ENCODE results near the gene IZUMO4. TPM values are rescaled to one million over a fixed set of nuclear protein-coding genes. Genes with fewer than 3 reads are reported as not detected.

IZUMO4 gene
- total and polyA plus RNA-seq, 5 donors from 2014 or later: 0.47 to 16.5 (median 0.78) TPM

DNA sequence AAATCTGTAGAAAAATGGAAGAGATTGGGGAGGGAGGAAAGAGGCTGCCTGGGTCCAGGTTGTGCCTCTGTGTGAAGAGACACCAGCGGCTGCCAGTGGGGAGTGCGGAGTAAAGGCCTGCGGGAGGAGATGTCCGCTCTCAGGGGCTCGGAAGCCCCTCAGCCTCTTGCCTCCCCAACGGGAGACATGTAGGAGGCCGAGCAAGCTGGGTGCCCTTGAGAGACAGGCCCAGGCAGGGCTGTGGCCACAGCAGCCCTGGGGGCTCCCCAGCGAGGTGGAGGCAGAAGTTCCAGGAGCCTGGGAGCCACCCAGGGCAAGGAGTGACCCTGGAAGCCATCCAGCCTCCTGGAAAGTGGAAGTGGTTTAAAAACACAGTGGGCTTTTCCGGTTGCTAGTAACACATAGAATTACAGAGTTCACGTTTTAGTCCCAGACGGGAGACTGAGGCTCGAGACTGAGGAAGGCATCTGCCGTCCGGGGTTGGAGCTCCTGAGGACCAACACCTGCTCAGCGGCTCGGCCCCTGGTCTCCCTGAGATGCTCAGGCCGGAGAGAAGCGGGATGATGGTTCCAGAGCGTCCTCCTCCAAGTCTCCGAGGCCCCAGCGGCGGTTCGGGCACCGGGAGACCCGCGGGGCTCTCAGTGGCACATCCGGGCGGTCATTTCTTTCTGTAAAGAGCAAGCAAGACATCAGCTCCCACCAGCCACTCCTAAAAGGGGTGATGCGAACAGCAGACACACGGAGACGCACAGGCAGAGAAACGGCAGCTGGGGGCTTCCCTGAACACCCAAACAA is 23.8 kb upstream of the IZUMO4 start:
- H3K4me1 ChIP-seq (ENCODE audit: control insufficient read depth, insufficient read depth, low read length, poor library complexity, severe bottlenecking): peaks cover 22% of the 10 kb centered on the region

DNA sequence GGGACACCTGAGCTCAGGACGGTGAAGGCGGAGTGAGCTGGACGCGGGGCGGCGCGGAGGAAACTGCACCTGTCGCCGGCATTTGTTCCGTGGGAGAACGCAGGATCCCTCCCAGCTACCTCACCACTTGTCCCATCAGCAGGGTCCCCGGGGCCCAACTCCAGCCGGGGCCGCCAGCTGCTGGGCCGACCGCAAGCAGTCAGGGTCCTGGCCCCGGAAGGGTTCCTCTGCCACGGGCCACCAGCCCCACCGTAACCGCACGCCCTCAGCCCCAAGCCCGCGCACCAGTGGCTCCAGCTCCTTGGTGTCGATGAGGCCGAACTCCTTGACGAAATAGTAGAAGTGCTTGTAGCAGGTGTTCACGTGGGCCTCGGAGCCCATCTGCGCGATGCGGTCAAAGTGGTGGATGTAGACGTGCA is 20.2 kb upstream of the IZUMO4 start:
- peaks cover 30% of the 10 kb centered on the region for H3K36me3 Mint-ChIP-seq
- H3K27me3 Mint-ChIP-seq: no peaks in the 10 kb centered on the region
- Histone ChIP-seq H3K27me3 (ENCODE audit: control insufficient read depth, insufficient read depth, low read length) (no peaks in the 10 kb centered on the region), H3K4me1 (ENCODE audit: control insufficient read depth, insufficient read depth, low read length, poor library complexity, severe bottlenecking) (peaks cover 38% of the 10 kb centered on the region), H3K4me3 (ENCODE audit: low read depth, low read length) (no peak overlapping the region), H3K27ac (ENCODE audit: insufficient read depth, low read length, poor library complexity, severe bottlenecking) (no peak overlapping the region), H3K36me3 (ENCODE audit: control insufficient read depth, insufficient read depth, low read length) (peaks cover 83% of the 10 kb centered on the region), H3K9me3 (ENCODE audit: control insufficient read depth in 2 of 2, low read length in 2 of 2) (no peaks in the 10 kb centered on the region)
- H3K4me3 Mint-ChIP-seq: peak overlapping the region in 1 of 4 donors; percentile 63
- peaks cover 0 to 2% (median 0%) of the 10 kb centered on the region in 7 donors for H3K9me3 Mint-ChIP-seq
- H3K4me1 Mint-ChIP-seq: peaks cover 4 to 64% (median 15%) of the 10 kb centered on the region in 4 donors
- DNase-seq: no peak
- H3K27ac Mint-ChIP-seq: peak overlapping the region in 1 of 3 donors; percentile 69
- no peak for ATAC-seq (ENCODE audit: low read depth in 2 of 2)

More for the DNA sequence above, 23.8 kb upstream of the IZUMO4 start:
- Histone ChIP-seq H3K27me3 (ENCODE audit: control insufficient read depth, insufficient read depth, low read length) (no peaks in the 10 kb centered on the region), H3K4me3 (ENCODE audit: low read depth, low read length) (no peak overlapping the region), H3K27ac (ENCODE audit: insufficient read depth, low read length, poor library complexity, severe bottlenecking) (no peak overlapping the region), H3K9me3 (ENCODE audit: control insufficient read depth in 2 of 2, low read length in 2 of 2) (no peaks in the 10 kb centered on the region), H3K36me3 (ENCODE audit: control insufficient read depth, insufficient read depth, low read length) (peaks cover 61% of the 10 kb centered on the region)
- H3K4me1 Mint-ChIP-seq: peaks cover 4 to 51% (median 16%) of the 10 kb centered on the region in 4 donors
- H3K36me3 Mint-ChIP-seq: peaks cover 27% of the 10 kb centered on the region
- no peaks in the 10 kb centered on the region for H3K9me3 Mint-ChIP-seq
- H3K27ac Mint-ChIP-seq: peak overlapping the region in 1 of 3 donors; percentile 10
- H3K27me3 Mint-ChIP-seq: no peaks in the 10 kb centered on the region
- peak overlapping the region in 3 of 4 donors; percentile 62 to 78 (median 76) for H3K4me3 Mint-ChIP-seq
- no peak for ATAC-seq (ENCODE audit: low read depth in 2 of 2)
- DNase-seq: no peak

DNA sequence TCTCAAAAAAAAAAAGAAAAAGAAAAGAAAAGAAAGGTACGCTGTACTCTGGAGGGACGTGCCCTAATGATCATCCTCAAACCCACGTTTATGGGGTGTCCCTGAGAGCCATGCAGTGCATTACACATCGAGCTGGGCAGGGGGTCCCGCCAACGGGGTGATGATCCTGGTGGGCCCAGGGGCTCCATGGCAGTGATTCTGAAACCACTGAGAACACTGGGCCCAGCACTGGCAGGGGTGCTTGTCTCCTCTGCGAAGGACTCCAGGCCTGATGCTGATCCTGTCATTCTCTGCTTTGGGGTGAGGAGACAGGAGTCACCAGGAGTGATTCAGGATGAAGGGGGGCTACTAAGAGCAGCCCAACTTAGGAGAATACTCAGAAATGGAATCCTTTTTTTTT is 19.3 kb upstream of the IZUMO4 start:
- H3K27me3 Mint-ChIP-seq: no peaks in the 10 kb centered on the region
- H3K4me1 Mint-ChIP-seq: peaks cover 2 to 66% (median 14%) of the 10 kb centered on the region in 4 donors
- H3K4me3 ChIP-seq (ENCODE audit: low read depth, low read length): no peak overlapping the region
- H3K27me3 ChIP-seq (ENCODE audit: control insufficient read depth, insufficient read depth, low read length): no peaks in the 10 kb centered on the region
- H3K4me1 ChIP-seq (ENCODE audit: control insufficient read depth, insufficient read depth, low read length, poor library complexity, severe bottlenecking): peaks cover 47% of the 10 kb centered on the region
- peaks cover 26% of the 10 kb centered on the region for H3K36me3 Mint-ChIP-seq
- H3K4me3 Mint-ChIP-seq: peak overlapping the region in 2 of 4 donors; percentile 21 to 63
- H3K27ac Mint-ChIP-seq: no peak overlapping the region
- DNase-seq (no peak), ATAC-seq (ENCODE audit: low read depth in 2 of 2) (no peak)
- H3K9me3 ChIP-seq (ENCODE audit: control insufficient read depth in 2 of 2, low read length in 2 of 2): no peaks in the 10 kb centered on the region
- H3K36me3 ChIP-seq (ENCODE audit: control insufficient read depth, insufficient read depth, low read length): peaks cover 79% of the 10 kb centered on the region
- peak overlapping the region; percentile 6 for H3K27ac ChIP-seq (ENCODE audit: insufficient read depth, low read length, poor library complexity, severe bottlenecking)
- H3K9me3 Mint-ChIP-seq: peaks cover 0 to 2% (median 0%) of the 10 kb centered on the region in 7 donors

DNA sequence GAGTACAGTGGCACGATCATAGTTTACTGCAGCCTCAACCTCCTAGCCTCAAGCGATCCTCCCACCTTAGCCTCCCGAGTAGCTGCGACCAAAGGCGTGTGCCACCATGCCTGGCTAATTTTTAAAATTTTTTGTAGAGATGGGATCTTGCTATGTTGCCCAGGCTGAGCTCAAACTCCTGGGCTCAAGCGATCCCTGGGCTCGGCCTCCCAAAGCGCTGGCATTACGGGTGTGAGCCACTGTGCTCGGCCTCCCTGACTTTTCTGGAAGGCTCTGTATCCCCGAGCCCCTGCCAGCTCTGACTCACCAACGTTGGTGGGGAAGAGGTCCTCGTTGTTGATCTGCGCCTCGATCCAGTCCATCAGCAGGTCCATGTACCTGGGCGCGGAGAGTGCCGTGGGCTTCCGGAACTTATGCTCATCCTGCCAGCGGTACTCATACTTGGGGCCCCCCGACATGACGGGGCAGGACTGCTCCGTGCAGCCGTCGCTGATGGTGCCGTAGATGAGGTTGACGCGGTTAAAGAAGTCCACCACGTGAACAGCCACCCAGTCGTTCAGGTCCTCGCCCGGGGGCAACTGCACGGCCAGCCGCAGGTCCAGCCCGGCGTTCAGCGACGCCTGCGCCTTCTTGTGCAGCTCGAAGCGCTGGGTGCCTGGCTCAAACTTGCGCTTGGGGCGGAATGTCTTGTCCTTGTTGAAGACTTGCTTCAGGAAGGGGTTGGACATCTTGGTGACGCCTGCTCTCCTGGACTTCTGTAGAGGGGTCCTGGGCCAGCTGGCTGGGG is 18.7 kb upstream of the IZUMO4 start:
- ATAC-seq (ENCODE audit: low read depth in 2 of 2) (no peak), DNase-seq (no peak)
- no peak overlapping the region for H3K4me3 ChIP-seq (ENCODE audit: low read depth, low read length)
- H3K36me3 Mint-ChIP-seq: peaks cover 20% of the 10 kb centered on the region
- peak overlapping the region; percentile 29 to 95 (median 41) for H3K4me3 Mint-ChIP-seq
- H3K4me1 ChIP-seq (ENCODE audit: control insufficient read depth, insufficient read depth, low read length, poor library complexity, severe bottlenecking): peaks cover 53% of the 10 kb centered on the region
- peak overlapping the region; percentile 97 for H3K27ac ChIP-seq (ENCODE audit: insufficient read depth, low read length, poor library complexity, severe bottlenecking)
- peak overlapping the region in 1 of 3 donors; percentile 20 for H3K27ac Mint-ChIP-seq
- H3K9me3 ChIP-seq (ENCODE audit: control insufficient read depth in 2 of 2, low read length in 2 of 2): no peaks in the 10 kb centered on the region
- H3K9me3 Mint-ChIP-seq: peaks cover 0 to 2% (median 0%) of the 10 kb centered on the region in 7 donors
- no peaks in the 10 kb centered on the region for H3K27me3 Mint-ChIP-seq
- H3K4me1 Mint-ChIP-seq: peaks cover 0 to 67% (median 12%) of the 10 kb centered on the region in 4 donors
- H3K36me3 ChIP-seq (ENCODE audit: control insufficient read depth, insufficient read depth, low read length): peaks cover 72% of the 10 kb centered on the region
- H3K27me3 ChIP-seq (ENCODE audit: control insufficient read depth, insufficient read depth, low read length): no peaks in the 10 kb centered on the region

DNA sequence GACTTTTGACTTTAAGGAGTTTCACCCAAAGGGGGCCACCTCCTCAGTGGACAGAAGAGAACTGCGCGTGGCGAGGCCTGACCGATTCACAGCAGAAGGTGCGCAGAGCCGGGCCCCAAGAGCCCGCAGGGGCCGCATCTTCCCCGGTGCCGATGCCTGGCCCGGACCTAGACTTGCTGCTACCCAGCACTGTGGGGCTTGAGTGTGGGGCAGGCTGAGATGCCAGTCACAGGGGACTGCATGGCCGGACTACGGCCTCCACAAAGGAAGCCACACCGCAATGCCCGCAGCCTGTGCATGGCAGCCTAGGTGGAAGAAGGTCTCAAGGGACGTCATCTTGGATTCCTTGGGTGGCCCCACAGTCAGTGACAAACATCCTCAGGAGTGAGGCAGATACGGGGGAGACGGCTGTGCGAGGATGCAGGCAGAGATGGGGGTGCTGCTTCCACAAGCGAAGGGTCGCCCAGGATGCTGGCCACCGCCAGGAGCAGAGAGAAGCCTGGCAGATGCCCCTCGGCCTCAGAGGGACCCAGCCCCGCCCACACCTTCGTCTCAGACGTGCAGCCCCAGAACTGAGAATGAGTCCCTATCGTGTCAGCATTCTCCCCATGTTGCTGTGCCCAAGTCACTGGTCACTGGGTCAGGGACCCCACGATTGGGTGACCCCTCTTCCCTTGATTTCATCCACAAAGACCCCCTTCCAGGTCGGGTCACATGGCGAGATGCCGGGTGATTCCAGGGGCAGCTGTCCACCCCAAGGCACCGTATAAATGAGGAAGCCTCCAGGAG is 17.4 kb upstream of the IZUMO4 start:
- H3K4me1 ChIP-seq (ENCODE audit: control insufficient read depth, insufficient read depth, low read length, poor library complexity, severe bottlenecking): peaks cover 57% of the 10 kb centered on the region
- no peak overlapping the region for H3K4me3 ChIP-seq (ENCODE audit: low read depth, low read length)
- ATAC-seq (ENCODE audit: low read depth in 2 of 2): no peak
- H3K9me3 ChIP-seq (ENCODE audit: control insufficient read depth in 2 of 2, low read length in 2 of 2): no peaks in the 10 kb centered on the region
- peaks cover 0 to 2% (median 0%) of the 10 kb centered on the region in 7 donors for H3K9me3 Mint-ChIP-seq
- no peaks in the 10 kb centered on the region for H3K27me3 ChIP-seq (ENCODE audit: control insufficient read depth, insufficient read depth, low read length)
- H3K27me3 Mint-ChIP-seq: peaks cover 4% of the 10 kb centered on the region
- H3K4me3 Mint-ChIP-seq: peak overlapping the region; percentile 95 to 99 (median 98)
- peak overlapping the region; percentile 97 for H3K27ac ChIP-seq (ENCODE audit: insufficient read depth, low read length, poor library complexity, severe bottlenecking)
- peaks cover 14% of the 10 kb centered on the region for H3K36me3 Mint-ChIP-seq
- DNase-seq: no peak
- peak overlapping the region; percentile 92 to 99 (median 96) for H3K27ac Mint-ChIP-seq
- peaks cover 0 to 64% (median 12%) of the 10 kb centered on the region in 4 donors for H3K4me1 Mint-ChIP-seq
- H3K36me3 ChIP-seq (ENCODE audit: control insufficient read depth, insufficient read depth, low read length): peaks cover 62% of the 10 kb centered on the region

DNA sequence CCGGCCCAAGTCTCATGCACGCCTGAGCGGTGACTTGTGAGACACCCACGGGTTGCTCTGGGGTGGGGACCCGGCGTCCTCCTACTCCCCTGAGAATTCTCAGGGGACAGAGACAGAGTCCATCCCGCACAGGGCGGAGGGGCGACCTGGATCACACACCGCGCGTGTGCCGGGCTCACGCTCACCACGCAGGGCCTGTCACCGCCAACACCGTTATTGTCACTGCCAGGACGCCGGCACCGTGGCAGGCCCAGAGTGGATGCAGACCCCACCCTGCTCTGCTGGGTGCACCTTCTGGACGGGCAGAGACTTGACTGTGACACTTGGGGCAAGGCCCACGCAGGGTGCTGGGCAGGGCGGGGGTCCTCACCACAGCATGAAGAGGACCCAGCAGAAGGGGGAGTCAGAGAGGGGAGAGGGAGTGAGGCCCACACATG is 16.8 kb upstream of the IZUMO4 start:
- no peak overlapping the region for H3K4me3 ChIP-seq (ENCODE audit: low read depth, low read length)
- peaks cover 59% of the 10 kb centered on the region for H3K36me3 ChIP-seq (ENCODE audit: control insufficient read depth, insufficient read depth, low read length)
- Mint-ChIP-seq H3K9me3 (peaks cover 0 to 2% (median 0%) of the 10 kb centered on the region in 7 donors), H3K4me3 (peak overlapping the region; percentile 95 to 99 (median 98)), H3K36me3 (peaks cover 13% of the 10 kb centered on the region), H3K4me1 (peaks cover 0 to 60% (median 12%) of the 10 kb centered on the region in 4 donors), H3K27ac (peak overlapping the region; percentile 92 to 99 (median 96)), H3K27me3 (peaks cover 4% of the 10 kb centered on the region)
- peaks cover 57% of the 10 kb centered on the region for H3K4me1 ChIP-seq (ENCODE audit: control insufficient read depth, insufficient read depth, low read length, poor library complexity, severe bottlenecking)
- ATAC-seq (ENCODE audit: low read depth in 2 of 2) (no peak), DNase-seq (no peak)
- no peaks in the 10 kb centered on the region for H3K9me3 ChIP-seq (ENCODE audit: control insufficient read depth in 2 of 2, low read length in 2 of 2)
- no peaks in the 10 kb centered on the region for H3K27me3 ChIP-seq (ENCODE audit: control insufficient read depth, insufficient read depth, low read length)
- H3K27ac ChIP-seq (ENCODE audit: insufficient read depth, low read length, poor library complexity, severe bottlenecking): peak overlapping the region; percentile 97
